Type B pancreatic cell (in vitro differentiated cells): ENCODE results near the gene SYNPR. TPM values are rescaled to one million over a fixed set of nuclear protein-coding genes. Genes with fewer than 3 reads are reported as not detected.

ENCODE experiments used
- DNase-seq: peaks from one replicate; pipeline ENCODE4 v3.0.0; 2021; ENCODE audit warnings: mixed read lengths; ENCODE audit not compliant: unreplicated experiment; ENCODE audit errors: extremely low spot score
- H3K27ac Mint-ChIP-seq: 2 replicates; pipeline ENCODE4 v1.8.0; 2021; ENCODE audit warnings: mild to moderate bottlenecking, mixed read lengths
- H3K27me3 Mint-ChIP-seq: 2 replicates; pipeline ENCODE4 v1.8.0; 2021; ENCODE audit warnings: mixed read lengths
- H3K36me3 Mint-ChIP-seq: 2 replicates; pipeline ENCODE4 v1.8.0; 2021; ENCODE audit warnings: mixed read lengths
- H3K4me1 Mint-ChIP-seq: one replicate; pipeline ENCODE4 v1.8.0; 2021; ENCODE audit warnings: mixed read lengths; ENCODE audit not compliant: unreplicated experiment
- H3K4me3 Mint-ChIP-seq: 2 replicates; pipeline ENCODE4 v1.8.0; 2021; ENCODE audit warnings: mild to moderate bottlenecking, mixed read lengths
- H3K9me3 Mint-ChIP-seq: 2 replicates; pipeline ENCODE4 v1.8.0; 2021; ENCODE audit warnings: mixed read lengths
- CTCF ChIP-seq: fragments of 200-600 bp; sonication (generic); conservative IDR thresholded peaks from 2 replicates; pipeline ENCODE4 v1.5.0; 2021; ENCODE audit warnings: antibody characterized with exemption, mild to moderate bottlenecking
- total RNA-seq: library from RNA; stranded (reverse); gene quantifications from 2 replicates; pipeline ENCODE4 v1.2.1, GENCODE V29; 2021; ENCODE audit warnings: low replicate concordance

Gene SYNPR
- total RNA-seq, 1 donor from 2014 or later: 2.3 TPM

- Mint-ChIP-seq H3K36me3 (no peaks in the 10 kb centered on the region), H3K4me1 (no peaks in the 10 kb centered on the region), H3K27ac (no peak overlapping the region), H3K4me3 (no peak overlapping the region), H3K9me3 (no peaks in the 10 kb centered on the region), H3K27me3 (peaks cover 12% of the 10 kb centered on the region)
- no peak for TF ChIP-seq CTCF
- no peak for DNase-seq
Measured at GRCh38 chr3:63470745-63471144, 192.6 kb downstream of the SYNPR start.

- DNase-seq: no peak
- Mint-ChIP-seq H3K36me3 (no peaks in the 10 kb centered on the region), H3K27me3 (peaks cover 9% of the 10 kb centered on the region), H3K9me3 (no peaks in the 10 kb centered on the region), H3K4me1 (no peaks in the 10 kb centered on the region), H3K27ac (no peak overlapping the region), H3K4me3 (no peak overlapping the region)
- TF ChIP-seq CTCF: no peak
Measured at GRCh38 chr3:63471781-63472180, 193.7 kb downstream of the SYNPR start.

- H3K4me3 Mint-ChIP-seq: no peak overlapping the region
- H3K4me1 Mint-ChIP-seq: no peaks in the 10 kb centered on the region
Measured at GRCh38 chr3:63473641-63474166, 195.6 kb downstream of the SYNPR start.

GRCh38 chr3:63474828-63475518, 196.9 kb downstream of the SYNPR start:
- Mint-ChIP-seq H3K4me3 (no peak overlapping the region), H3K27me3 (peaks cover 9% of the 10 kb centered on the region), H3K4me1 (peaks cover 6% of the 10 kb centered on the region), H3K36me3 (no peaks in the 10 kb centered on the region), H3K9me3 (no peaks in the 10 kb centered on the region), H3K27ac (no peak overlapping the region)
- no peak for DNase-seq
- no peak for TF ChIP-seq CTCF

More at GRCh38 chr3:63473641-63474166, 195.6 kb downstream of the SYNPR start:
- peaks cover 9% of the 10 kb centered on the region for H3K27me3 Mint-ChIP-seq
- no peak overlapping the region for H3K27ac Mint-ChIP-seq
- TF ChIP-seq CTCF: no peak
- no peaks in the 10 kb centered on the region for H3K9me3 Mint-ChIP-seq
- no peak for DNase-seq
- no peaks in the 10 kb centered on the region for H3K36me3 Mint-ChIP-seq

- H3K36me3 Mint-ChIP-seq: no peaks in the 10 kb centered on the region
- peaks cover 7% of the 10 kb centered on the region for H3K4me1 Mint-ChIP-seq
- H3K27ac Mint-ChIP-seq: no peak overlapping the region
- peaks cover 13% of the 10 kb centered on the region for H3K27me3 Mint-ChIP-seq
- no peak overlapping the region for H3K4me3 Mint-ChIP-seq
- no peak for DNase-seq
- no peak for TF ChIP-seq CTCF
- H3K9me3 Mint-ChIP-seq: peaks cover 5% of the 10 kb centered on the region
Measured at GRCh38 chr3:63477494-63478129, 199.5 kb downstream of the SYNPR start.
